ENCODE measurements around the gene ATMIN. TPM values are rescaled to one million over a fixed set of nuclear protein-coding genes. Genes with fewer than 3 reads are reported as not detected.
A peak's percentile ranks its signal among the peaks of the same experiment; 100 is the strongest.

ATMIN gene
- total and polyA plus RNA-seq, 2 of the 13 experiments (the other 11 are each of a cell fraction or from before 2014, with no cell fraction given) = 34.6 to 60.4 TPM

DNA sequence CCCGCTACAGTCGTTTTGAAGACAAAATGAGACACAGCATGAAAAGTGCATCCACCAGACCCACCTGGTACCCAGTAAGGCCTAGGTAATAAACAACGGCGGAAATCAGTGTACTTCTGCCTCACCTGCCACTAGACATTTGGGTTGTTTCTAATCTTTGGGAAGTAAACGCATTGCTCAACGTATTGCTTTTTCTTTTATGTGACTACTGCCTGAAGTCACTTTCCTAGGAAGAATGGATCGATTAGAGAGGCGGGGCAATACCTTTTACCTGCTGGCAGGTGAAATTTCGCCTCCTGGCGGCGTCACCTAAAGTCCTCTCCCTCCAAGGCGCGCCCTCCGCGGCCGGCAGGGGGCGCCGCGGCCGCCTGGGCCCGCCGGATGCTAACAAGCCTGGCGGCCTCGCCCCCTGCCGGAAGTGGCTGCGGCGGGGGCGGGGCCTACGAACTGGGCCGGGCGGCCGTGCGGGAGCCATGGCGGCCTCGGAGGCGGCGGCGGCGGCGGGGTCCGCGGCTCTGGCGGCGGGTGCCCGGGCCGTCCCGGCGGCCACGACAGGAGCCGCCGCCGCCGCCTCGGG is at the start of gene ATMIN (continued):
- no peak for TF ChIP-seq ATRX (CRISPR knock-in tag; IDR thresholded peaks at IDR 0.05; ENCODE audit: borderline replicate concordance)
- no peak for TF ChIP-seq ZNF205 (CRISPR knock-in tag; IDR thresholded peaks at IDR 0.05)
- no peak for TF ChIP-seq NFIB (CRISPR knock-in tag; IDR thresholded peaks at IDR 0.05; ENCODE audit: borderline replicate concordance)
- TF ChIP-seq, protein P1, sequence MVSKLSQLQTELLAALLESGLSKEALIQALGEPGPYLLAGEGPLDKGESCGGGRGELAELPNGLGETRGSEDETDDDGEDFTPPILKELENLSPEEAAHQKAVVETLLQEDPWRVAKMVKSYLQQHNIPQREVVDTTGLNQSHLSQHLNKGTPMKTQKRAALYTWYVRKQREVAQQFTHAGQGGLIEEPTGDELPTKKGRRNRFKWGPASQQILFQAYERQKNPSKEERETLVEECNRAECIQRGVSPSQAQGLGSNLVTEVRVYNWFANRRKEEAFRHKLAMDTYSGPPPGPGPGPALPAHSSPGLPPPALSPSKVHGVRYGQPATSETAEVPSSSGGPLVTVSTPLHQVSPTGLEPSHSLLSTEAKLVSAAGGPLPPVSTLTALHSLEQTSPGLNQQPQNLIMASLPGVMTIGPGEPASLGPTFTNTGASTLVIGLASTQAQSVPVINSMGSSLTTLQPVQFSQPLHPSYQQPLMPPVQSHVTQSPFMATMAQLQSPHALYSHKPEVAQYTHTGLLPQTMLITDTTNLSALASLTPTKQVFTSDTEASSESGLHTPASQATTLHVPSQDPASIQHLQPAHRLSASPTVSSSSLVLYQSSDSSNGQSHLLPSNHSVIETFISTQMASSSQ (IDR thresholded peaks at IDR 0.05; ENCODE audit: low read depth) = no peak
- TF ChIP-seq, protein P1 (CRISPR knock-in tag; IDR thresholded peaks at IDR 0.05; ENCODE audit: borderline replicate concordance) = 0 out of 2 replicates have a peak, but pooled peaks have one; percentile 7
- TF ChIP-seq ZSCAN9 (CRISPR knock-in tag; IDR thresholded peaks at IDR 0.05; ENCODE audit: borderline replicate concordance) = no peak
- 0 out of 2 replicates have a peak, but pooled peaks have one; percentile 31 for TF ChIP-seq AHR (CRISPR knock-in tag; IDR thresholded peaks at IDR 0.05)
- peak; percentile 38; the same call in 1 of the 2 replicates for TF ChIP-seq KDM5B (CRISPR knock-in tag; IDR thresholded peaks at IDR 0.05; ENCODE audit: borderline replicate concordance)
- no peak for TF ChIP-seq TARDBP (CRISPR knock-in tag; IDR thresholded peaks at IDR 0.05)
- TF ChIP-seq, protein P2, sequence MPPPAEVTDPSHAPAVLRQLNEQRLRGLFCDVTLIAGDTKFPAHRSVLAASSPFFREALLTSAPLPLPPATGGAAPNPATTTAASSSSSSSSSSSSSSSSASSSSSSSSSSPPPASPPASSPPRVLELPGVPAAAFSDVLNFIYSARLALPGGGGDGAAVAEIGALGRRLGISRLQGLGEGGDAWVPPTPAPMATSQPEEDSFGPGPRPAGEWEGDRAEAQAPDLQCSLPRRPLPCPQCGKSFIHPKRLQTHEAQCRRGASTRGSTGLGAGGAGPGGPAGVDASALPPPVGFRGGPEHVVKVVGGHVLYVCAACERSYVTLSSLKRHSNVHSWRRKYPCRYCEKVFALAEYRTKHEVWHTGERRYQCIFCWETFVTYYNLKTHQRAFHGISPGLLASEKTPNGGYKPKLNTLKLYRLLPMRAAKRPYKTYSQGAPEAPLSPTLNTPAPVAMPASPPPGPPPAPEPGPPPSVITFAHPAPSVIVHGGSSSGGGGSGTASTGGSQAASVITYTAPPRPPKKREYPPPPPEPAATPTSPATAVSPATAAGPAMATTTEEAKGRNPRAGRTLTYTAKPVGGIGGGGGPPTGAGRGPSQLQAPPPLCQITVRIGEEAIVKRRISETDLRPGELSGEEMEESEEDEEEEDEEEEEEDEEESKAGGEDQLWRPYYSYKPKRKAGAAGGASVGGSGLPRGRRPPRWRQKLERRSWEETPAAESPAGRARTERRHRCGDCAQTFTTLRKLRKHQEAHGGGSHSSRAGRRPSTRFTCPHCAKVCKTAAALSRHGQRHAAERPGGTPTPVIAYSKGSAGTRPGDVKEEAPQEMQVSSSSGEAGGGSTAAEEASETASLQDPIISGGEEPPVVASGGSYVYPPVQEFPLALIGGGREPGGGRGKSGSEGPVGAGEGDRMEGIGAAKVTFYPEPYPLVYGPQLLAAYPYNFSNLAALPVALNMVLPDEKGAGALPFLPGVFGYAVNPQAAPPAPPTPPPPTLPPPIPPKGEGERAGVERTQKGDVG (CRISPR knock-in tag; IDR thresholded peaks at IDR 0.05; ENCODE audit: borderline replicate concordance) = no peak
- no peak for TF ChIP-seq SOX6 (IDR thresholded peaks at IDR 0.05)
- TF ChIP-seq SOX6 (CRISPR knock-in tag; IDR thresholded peaks at IDR 0.05) = peak; percentile 50; the same call in 1 of the 2 replicates
- TF ChIP-seq, protein P3, sequence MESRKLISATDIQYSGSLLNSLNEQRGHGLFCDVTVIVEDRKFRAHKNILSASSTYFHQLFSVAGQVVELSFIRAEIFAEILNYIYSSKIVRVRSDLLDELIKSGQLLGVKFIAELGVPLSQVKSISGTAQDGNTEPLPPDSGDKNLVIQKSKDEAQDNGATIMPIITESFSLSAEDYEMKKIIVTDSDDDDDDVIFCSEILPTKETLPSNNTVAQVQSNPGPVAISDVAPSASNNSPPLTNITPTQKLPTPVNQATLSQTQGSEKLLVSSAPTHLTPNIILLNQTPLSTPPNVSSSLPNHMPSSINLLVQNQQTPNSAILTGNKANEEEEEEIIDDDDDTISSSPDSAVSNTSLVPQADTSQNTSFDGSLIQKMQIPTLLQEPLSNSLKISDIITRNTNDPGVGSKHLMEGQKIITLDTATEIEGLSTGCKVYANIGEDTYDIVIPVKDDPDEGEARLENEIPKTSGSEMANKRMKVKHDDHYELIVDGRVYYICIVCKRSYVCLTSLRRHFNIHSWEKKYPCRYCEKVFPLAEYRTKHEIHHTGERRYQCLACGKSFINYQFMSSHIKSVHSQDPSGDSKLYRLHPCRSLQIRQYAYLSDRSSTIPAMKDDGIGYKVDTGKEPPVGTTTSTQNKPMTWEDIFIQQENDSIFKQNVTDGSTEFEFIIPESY (CRISPR knock-in tag; IDR thresholded peaks at IDR 0.05) = peak; percentile 84
- TF ChIP-seq ARID4A (CRISPR knock-in tag; IDR thresholded peaks at IDR 0.05; ENCODE audit: borderline replicate concordance) = peak; percentile 52; the same call in 1 of the 2 replicates
